GM12872 (cell line): ENCODE data around the gene ARPC4.

ENCODE experiments used
- TF ChIP-seq, protein P1 (sequence below): IDR thresholded peaks from 3 replicates; pipeline ENCODE4 v1.5.1; 2011; ENCODE audit warnings: low read depth, mild to moderate bottlenecking, low read length, moderate library complexity; ENCODE audit not compliant: insufficient read depth

Gene ARPC4

GRCh38 chr3:9776896-9777693 lies 15.8 kb upstream of the ARPC4 start:
- TF ChIP-seq, protein P1, sequence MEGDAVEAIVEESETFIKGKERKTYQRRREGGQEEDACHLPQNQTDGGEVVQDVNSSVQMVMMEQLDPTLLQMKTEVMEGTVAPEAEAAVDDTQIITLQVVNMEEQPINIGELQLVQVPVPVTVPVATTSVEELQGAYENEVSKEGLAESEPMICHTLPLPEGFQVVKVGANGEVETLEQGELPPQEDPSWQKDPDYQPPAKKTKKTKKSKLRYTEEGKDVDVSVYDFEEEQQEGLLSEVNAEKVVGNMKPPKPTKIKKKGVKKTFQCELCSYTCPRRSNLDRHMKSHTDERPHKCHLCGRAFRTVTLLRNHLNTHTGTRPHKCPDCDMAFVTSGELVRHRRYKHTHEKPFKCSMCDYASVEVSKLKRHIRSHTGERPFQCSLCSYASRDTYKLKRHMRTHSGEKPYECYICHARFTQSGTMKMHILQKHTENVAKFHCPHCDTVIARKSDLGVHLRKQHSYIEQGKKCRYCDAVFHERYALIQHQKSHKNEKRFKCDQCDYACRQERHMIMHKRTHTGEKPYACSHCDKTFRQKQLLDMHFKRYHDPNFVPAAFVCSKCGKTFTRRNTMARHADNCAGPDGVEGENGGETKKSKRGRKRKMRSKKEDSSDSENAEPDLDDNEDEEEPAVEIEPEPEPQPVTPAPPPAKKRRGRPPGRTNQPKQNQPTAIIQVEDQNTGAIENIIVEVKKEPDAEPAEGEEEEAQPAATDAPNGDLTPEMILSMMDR = no peak

DNA sequence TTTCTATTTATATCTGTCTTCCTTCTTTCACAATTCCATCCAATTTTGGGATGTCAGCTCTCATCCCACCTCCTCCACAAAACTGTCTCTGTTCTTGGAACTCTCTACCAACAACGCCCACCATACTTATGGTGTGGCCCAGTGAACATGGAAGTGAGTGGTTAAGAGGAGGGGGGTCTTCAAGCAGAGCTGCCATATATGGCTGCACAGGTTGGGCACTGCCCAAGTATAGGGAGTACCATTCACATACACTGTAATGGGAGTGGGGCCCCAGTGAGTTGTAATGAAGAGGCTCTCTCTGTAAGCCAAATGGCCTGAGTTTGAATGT lies 15.2 kb upstream of the ARPC4 start:
- TF ChIP-seq, protein P1 = no peak

- TF ChIP-seq, protein P1 = no peak
Observed at GRCh38 chr3:9778143-9779074, 14.5 kb upstream of the ARPC4 start.

- TF ChIP-seq, protein P1 = no peak
Observed at GRCh38 chr3:9779075-9779593, 13.7 kb upstream of the ARPC4 start.

DNA sequence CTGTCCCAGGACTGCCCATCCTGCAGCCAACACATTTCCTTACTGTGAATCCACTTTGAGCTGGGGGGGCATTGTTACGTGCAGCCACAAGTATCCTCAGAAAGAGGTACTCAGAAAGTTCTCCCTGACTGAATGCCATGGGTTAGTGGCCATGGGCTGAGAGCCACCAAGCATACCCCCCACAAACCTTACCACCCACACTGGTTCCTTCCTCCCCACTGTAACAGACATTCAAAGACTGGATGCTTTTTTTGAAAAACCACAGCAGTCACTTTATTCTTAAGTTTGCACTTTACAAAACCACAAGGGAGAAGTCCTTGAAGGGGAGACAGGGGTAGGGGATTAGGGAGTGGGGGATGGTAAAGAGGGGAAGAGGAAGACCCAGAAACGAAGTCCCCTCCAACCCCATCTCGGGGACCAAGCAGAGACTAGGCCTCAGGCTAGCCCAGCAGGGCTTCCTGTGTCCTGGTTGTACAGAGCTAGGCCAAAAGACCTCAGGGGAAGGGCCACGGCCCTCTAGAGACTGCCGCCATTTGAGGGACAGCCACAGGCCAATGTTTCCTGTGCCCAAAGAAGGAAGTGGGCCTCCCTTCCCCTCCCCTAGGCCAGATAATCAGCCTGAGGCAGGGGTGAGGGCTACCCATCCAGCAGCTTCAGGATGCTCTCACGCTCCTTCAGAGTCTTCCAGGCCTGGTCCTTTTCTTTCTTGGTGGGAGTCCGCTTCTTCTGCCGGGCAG lies 13.0 kb upstream of the ARPC4 start:
- TF ChIP-seq, protein P1 = no peak

DNA sequence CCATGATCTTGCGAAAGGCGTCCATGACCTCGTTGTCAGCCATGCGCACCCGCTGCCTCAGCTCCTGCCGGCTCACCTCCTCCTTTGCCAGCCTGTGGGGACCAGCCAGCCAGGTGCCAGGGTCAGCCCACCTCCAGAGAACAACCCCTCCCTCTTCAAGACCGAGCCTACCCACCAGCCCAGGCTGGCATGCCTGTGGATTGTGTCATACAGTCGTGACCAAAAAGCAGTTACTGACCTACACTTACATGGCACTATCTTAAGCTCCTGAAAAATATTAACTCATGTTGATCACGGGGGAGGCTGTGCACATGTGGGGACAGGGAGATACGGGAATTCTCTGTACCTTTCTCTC lies 12.4 kb upstream of the ARPC4 start:
- TF ChIP-seq, protein P1 = no peak

GRCh38 chr3:9780910-9781309 lies 12.0 kb upstream of the ARPC4 start:
- TF ChIP-seq, protein P1 = no peak
